ENCODE data around the gene POLR2J2. TPM values are rescaled to one million over a fixed set of nuclear protein-coding genes. Genes with fewer than 3 reads are reported as not detected.

Gene POLR2J2
- total RNA-seq (2022; extraction: Qiagen RNA extraction; ENCODE audit: low read depth): 0.26 to 0.89 TPM (median 0.36 TPM) in 4 of 5 replicates, not detected in the other

GRCh38 chr7:102671166-102671955, at the start of gene POLR2J2:
TSS of gene POLR2J2 (minus strand) at chr7:102671663. CDS start at chr7:102671601, 62 bp downstream.

GRCh38 chr7:102649924-102650323, 21.5 kb downstream of the POLR2J2 start, which contains the start of gene SPDYE2B:
TSS of gene SPDYE2B (plus strand) at chr7:102650319. CDS start at chr7:102652349, 2,030 bp downstream.

GRCh38 chr7:102642691-102643090, 28.8 kb downstream of the POLR2J2 start, which contains the start of gene UPK3BL1:
TSS of gene UPK3BL1 (minus strand) at chr7:102642791. CDS start at chr7:102642741, 50 bp downstream.

GRCh38 chr7:102616507-102617125, 54.8 kb downstream of the POLR2J2 start, which contains the start of gene RASA4:
TSS of gene RASA4 (minus strand) at chr7:102616756. CDS start at chr7:102616689, 67 bp downstream.

Other genes starting within 250 kb of the POLR2J2 start
- 17.7 to 38.1 TPM (median 37.1 TPM) in 5 replicates for gene ORAI2, start 238.1 kb downstream of the POLR2J2 start, total RNA-seq (2022; extraction: Qiagen RNA extraction; ENCODE audit: low read depth)
- gene ALKBH4, start 206.8 kb downstream of the POLR2J2 start, total RNA-seq (2022; extraction: Qiagen RNA extraction; ENCODE audit: low read depth): 8.2 to 13.5 TPM (median 10.7 TPM) in 5 replicates
- gene LRWD1, start 206.7 kb downstream of the POLR2J2 start, total RNA-seq (2022; extraction: Qiagen RNA extraction; ENCODE audit: low read depth): 17.5 to 35.3 TPM (median 33.2 TPM) in 5 replicates
- gene POLR2J, start 192.7 kb downstream of the POLR2J2 start, total RNA-seq (2022; extraction: Qiagen RNA extraction; ENCODE audit: low read depth): 103 to 132 TPM (median 108 TPM) in 5 replicates
- gene RASA4B, start 153.9 kb downstream of the POLR2J2 start, total RNA-seq (2022; extraction: Qiagen RNA extraction; ENCODE audit: low read depth): 0.78 to 2.1 TPM (median 1.5 TPM) in 5 replicates
- 2.1 to 5.0 TPM (median 2.6 TPM) in 5 replicates for gene UPK3BL2, start 128.0 kb downstream of the POLR2J2 start, total RNA-seq (2022; extraction: Qiagen RNA extraction; ENCODE audit: low read depth)
- not detected in 5 replicates for gene SPDYE2, start 120.4 kb downstream of the POLR2J2 start, total RNA-seq (2022; extraction: Qiagen RNA extraction; ENCODE audit: low read depth)
- gene POLR2J3, start 99.1 kb downstream of the POLR2J2 start, total RNA-seq (2022; extraction: Qiagen RNA extraction; ENCODE audit: low read depth): 17.4 to 50.4 TPM (median 26.3 TPM) in 5 replicates
- gene RASA4, start 54.9 kb downstream of the POLR2J2 start, total RNA-seq (2022; extraction: Qiagen RNA extraction; ENCODE audit: low read depth): 1.4 to 2.8 TPM (median 2.3 TPM) in 5 replicates
- 5.6 to 14.5 TPM (median 11.7 TPM) in 5 replicates for gene UPK3BL1, start 28.9 kb downstream of the POLR2J2 start, total RNA-seq (2022; extraction: Qiagen RNA extraction; ENCODE audit: low read depth)
- gene SPDYE2B, start 21.3 kb downstream of the POLR2J2 start, total RNA-seq (2022; extraction: Qiagen RNA extraction; ENCODE audit: low read depth): not detected in 5 replicates
- gene FAM185A, start 77.3 kb upstream of the POLR2J2 start, total RNA-seq (2022; extraction: Qiagen RNA extraction; ENCODE audit: low read depth): 5.6 to 8.5 TPM (median 7.4 TPM) in 5 replicates
- gene LRRC17, start 241.3 kb upstream of the POLR2J2 start, total RNA-seq (2022; extraction: Qiagen RNA extraction; ENCODE audit: low read depth): not detected in 5 replicates